Measurements from ENCODE around the gene LRPPRC. TPM values are rescaled to one million over a fixed set of nuclear protein-coding genes. Genes with fewer than 3 reads are reported as not detected.

Gene LRPPRC
- polyA plus RNA-seq, 1 experiment, result 86.9 TPM

GRCh38 chr2:43939695-43940256 lies 56.0 kb downstream of the LRPPRC start:
- no peak overlapping the region for H3K27ac ChIP-seq (ENCODE audit: low read depth, low read length)
- TF ChIP-seq CTCF (IDR thresholded peaks at IDR 0.05; ENCODE audit: low read depth, low read length), result no peak
- POLR2A ChIA-PET, result no interaction called here
- no peak for DNase-seq (ENCODE audit: low read depth, low spot score)
- CTCF ChIA-PET, result interaction anchor here (0.6 to 1.9 kb wide), 4 partner anchors 12 to 322 kb away, joined by 3 to 6 read pairs (median 4); no protein-coding TSS in a partner anchor
- no peak overlapping the region for H3K4me3 ChIP-seq (ENCODE audit: low read depth, low read length)
- H3K9me3 ChIP-seq (ENCODE audit: control insufficient read depth, insufficient read depth, low read length), result no peaks in the 10 kb centered on the region
- H3K27me3 ChIP-seq (ENCODE audit: control insufficient read depth, insufficient read depth, low read length), result no peaks in the 10 kb centered on the region

- ChIA-PET POLR2A (no interaction called here), CTCF (interaction anchor here (1.5 to 2.0 kb wide), 2 partner anchors 12 to 14 kb away, joined by 5 to 9 read pairs; no protein-coding TSS in a partner anchor)
- Histone ChIP-seq H3K4me3 (ENCODE audit: low read depth, low read length) (no peak overlapping the region), H3K27ac (ENCODE audit: low read depth, low read length) (no peak overlapping the region), H3K9me3 (ENCODE audit: control insufficient read depth, insufficient read depth, low read length) (no peaks in the 10 kb centered on the region), H3K27me3 (ENCODE audit: control insufficient read depth, insufficient read depth, low read length) (no peaks in the 10 kb centered on the region)
- TF ChIP-seq CTCF (IDR thresholded peaks at IDR 0.05; ENCODE audit: low read depth, low read length), result no peak
- DNase-seq (ENCODE audit: low read depth, low spot score), result no peak
Measured at GRCh38 chr2:43937269-43937820, 58.4 kb downstream of the LRPPRC start.

GRCh38 chr2:43934567-43934966 lies 61.2 kb downstream of the LRPPRC start:
- Histone ChIP-seq H3K27me3 (ENCODE audit: control insufficient read depth, insufficient read depth, low read length) (no peaks in the 10 kb centered on the region), H3K27ac (ENCODE audit: low read depth, low read length) (no peak overlapping the region), H3K4me3 (ENCODE audit: low read depth, low read length) (no peak overlapping the region), H3K9me3 (ENCODE audit: control insufficient read depth, insufficient read depth, low read length) (no peaks in the 10 kb centered on the region)
- CTCF ChIA-PET, result interaction anchor here (1.0 to 1.2 kb wide), 3 partner anchors 11 to 330 kb away, joined by 3 read pairs; no protein-coding TSS in a partner anchor
- DNase-seq (ENCODE audit: low read depth, low spot score), result no peak
- no peak for TF ChIP-seq CTCF (IDR thresholded peaks at IDR 0.05; ENCODE audit: low read depth, low read length)
- POLR2A ChIA-PET, result no interaction called here

GRCh38 chr2:43931293-43931692 lies 64.5 kb downstream of the LRPPRC start:
- ChIA-PET POLR2A (no interaction called here), CTCF (interaction anchor here (1.7 kb wide), 1 partner anchor 53 kb away, joined by 5 read pairs; no protein-coding TSS in a partner anchor)
- no peaks in the 10 kb centered on the region for H3K27me3 ChIP-seq (ENCODE audit: control insufficient read depth, insufficient read depth, low read length)
- no peak for TF ChIP-seq CTCF (IDR thresholded peaks at IDR 0.05; ENCODE audit: low read depth, low read length)
- H3K9me3 ChIP-seq (ENCODE audit: control insufficient read depth, insufficient read depth, low read length), result no peaks in the 10 kb centered on the region
- no peak overlapping the region for H3K4me3 ChIP-seq (ENCODE audit: low read depth, low read length)
- DNase-seq (ENCODE audit: low read depth, low spot score), result no peak
- no peak overlapping the region for H3K27ac ChIP-seq (ENCODE audit: low read depth, low read length)

- no peak for DNase-seq (ENCODE audit: low read depth, low spot score)
- CTCF ChIA-PET, result no interaction called here
- Histone ChIP-seq H3K9me3 (ENCODE audit: control insufficient read depth, insufficient read depth, low read length) (no peaks in the 10 kb centered on the region), H3K4me3 (ENCODE audit: low read depth, low read length) (no peak overlapping the region), H3K27me3 (ENCODE audit: control insufficient read depth, insufficient read depth, low read length) (no peaks in the 10 kb centered on the region), H3K27ac (ENCODE audit: low read depth, low read length) (no peak overlapping the region)
- no peak for TF ChIP-seq CTCF (IDR thresholded peaks at IDR 0.05; ENCODE audit: low read depth, low read length)
- POLR2A ChIA-PET, result no interaction called here
Measured at GRCh38 chr2:43927442-43927841, 68.3 kb downstream of the LRPPRC start.
